HepG2 (cell line): ENCODE measurements around the gene SF3B5. TPM values are rescaled to one million over a fixed set of nuclear protein-coding genes. Genes with fewer than 3 reads are reported as not detected.

Experiments used
- ATAC-seq: fragments of 200-7000 bp; cut with Tn5 transposase; 3 replicates; pipeline ENCODE4 v1.9.1; 2020; ENCODE audit warnings: mild to moderate bottlenecking, moderate library complexity
- BruUV-seq: library from RNA; stranded (reverse); fragments of 400-500 nt; replicated peaks from 2 replicates; lab custom pipeline; 2021; lab: Mats Ljungman, UMichigan
- CTCF ChIA-PET: fragments of 300-600 bp; formaldehyde crosslinking; extraction: SDS; loops from one replicate; lab custom pipeline; 2021; ENCODE audit warnings: low total read pairs, inconsistent platforms, low intra/inter-chr PET ratio; lab: Yijun Ruan, JAX
- POLR2A ChIA-PET: fragments of 350-600 bp; sonication (Branson Sonifier 250); formaldehyde crosslinking; loops from one replicate; lab custom pipeline; 2020; ENCODE audit warnings: antibody characterized with exemption, inconsistent platforms; lab: Yijun Ruan, JAX
- DNase-seq: peaks from one replicate; pipeline ENCODE4 v3.0.0-alpha.2; 2015; ENCODE audit warnings: low spot score
- FAIRE-seq: peaks from 3 replicates; lab custom pipeline; 2011; peaks lifted over from hg19 to GRCh38; lab: Jason Lieb, UNC
- H2AFZ ChIP-seq: one replicate; pipeline ENCODE4 v1.6.1; 2011; ENCODE audit warnings: low read length, inconsistent platforms
- H3K27ac ChIP-seq: fragments of 300-600 bp; 3 replicates; pipeline ENCODE4 v1.8.0; 2011; ENCODE audit warnings: mixed run types, mild to moderate bottlenecking, mixed read lengths, low read length, inconsistent platforms; ENCODE audit not compliant: insufficient read depth; ENCODE audit errors: extremely low read length
- H3K27me3 ChIP-seq, 2 experiments: fragments of 200-600 bp in 1 of 2; 2 replicates in 1 of 2; 3 replicates in 1 of 2; pipeline versions ENCODE4 v1.6.0 to v1.8.0; 2011; ENCODE audit warnings: low read length in 2 of 2, mild to moderate bottlenecking in 2 of 2, moderate library complexity in 2 of 2, inconsistent platforms in 1 of 2; ENCODE audit not compliant: insufficient read depth in 2 of 2, control insufficient read depth in 1 of 2
- H3K36me3 ChIP-seq, 2 experiments: fragments of 200-600 bp in 1 of 2; replicated peaks in 1 of 2; 2 replicates in 1 of 2; 3 replicates in 1 of 2; pipeline versions ENCODE4 v1.5.1 to v1.8.0; 2011; ENCODE audit warnings: low read length in 2 of 2, inconsistent platforms in 1 of 2; ENCODE audit not compliant: insufficient read depth in 2 of 2, control insufficient read depth in 1 of 2
- H3K4me1 ChIP-seq: 2 replicates; pipeline ENCODE4 v1.5.1; 2012; ENCODE audit warnings: low read length, inconsistent platforms; ENCODE audit not compliant: insufficient read depth
- H3K4me2 ChIP-seq: 2 replicates; pipeline ENCODE4 v1.6.0; 2011; ENCODE audit warnings: low read depth, low read length, inconsistent platforms
- H3K4me3 ChIP-seq, 3 experiments: fragments of 200-600 bp in 1 of 3; sonication (generic), shearing (Covaris generic) in 1 of 3; replicated peaks in 1 of 3; 2 replicates each; pipeline ENCODE4 v1.5.1; 2011 to 2016; ENCODE audit warnings: low read length in 3 of 3, inconsistent platforms in 2 of 3, low read depth in 2 of 3, mild to moderate bottlenecking in 2 of 3, control low read depth in 1 of 3, mixed read lengths in 1 of 3; ENCODE audit not compliant: insufficient read depth in 1 of 3
- H3K79me2 ChIP-seq: one replicate; pipeline ENCODE4 v1.6.1; 2011; ENCODE audit warnings: low read length, inconsistent platforms; ENCODE audit not compliant: insufficient read depth
- H3K9ac ChIP-seq: 2 replicates; pipeline ENCODE4 v1.6.0; 2011; ENCODE audit warnings: mild to moderate bottlenecking, low read depth, low read length, inconsistent platforms; ENCODE audit not compliant: insufficient read depth
- H3K9me3 ChIP-seq: 2 replicates; pipeline ENCODE4 v1.5.1; 2012; ENCODE audit warnings: mild to moderate bottlenecking, low read length
- H4K20me1 ChIP-seq: 2 replicates; pipeline ENCODE4 v1.6.0; 2011; ENCODE audit warnings: inconsistent platforms, mild to moderate bottlenecking, low read length, moderate library complexity; ENCODE audit not compliant: insufficient read depth
- AGO1 ChIP-seq: fragments of 200-400 bp; formaldehyde crosslinking; IDR thresholded peaks from 2 replicates; pipeline ENCODE4 v1.6.1; 2017; ENCODE audit warnings: mild to moderate bottlenecking, low read depth, low read length, moderate library complexity; ENCODE audit not compliant: poor library complexity, severe bottlenecking
- ARID2 ChIP-seq: sonication (generic); formaldehyde crosslinking; IDR thresholded peaks from 2 replicates; pipeline ENCODE4 v1.8.1; 2022; ENCODE audit warnings: mild to moderate bottlenecking, missing genetic modification reagents, borderline replicate concordance
- CBX1 ChIP-seq: IDR thresholded peaks from one replicate; pipeline ENCODE4 v1.6.1; 2016; ENCODE audit warnings: antibody characterized with exemption, low read depth
- HBP1 ChIP-seq: IDR thresholded peaks from 2 replicates; pipeline ENCODE4 v1.6.1; 2016; ENCODE audit warnings: low read depth, control low read depth
- KLF16 ChIP-seq, 2 experiments: sonication (generic) in 1 of 2; formaldehyde crosslinking in 1 of 2; IDR thresholded peaks; 2 replicates each; pipeline versions ENCODE4 v1.6.1 to v1.8.0; 2016 to 2023; ENCODE audit warnings: missing genetic modification reagents in 2 of 2, missing compliant biosample characterization in 1 of 2
- MED1 ChIP-seq: sonication (generic); formaldehyde crosslinking; IDR thresholded peaks from 2 replicates; pipeline ENCODE4 v1.4.0; 2020; ENCODE audit warnings: missing genetic modification reagents
- MEF2D ChIP-seq: sonication (generic); formaldehyde crosslinking; IDR thresholded peaks from 2 replicates; pipeline ENCODE4 v1.5.1; 2020; ENCODE audit warnings: mild to moderate bottlenecking, missing genetic modification reagents
- REPIN1 ChIP-seq: sonication (generic); formaldehyde crosslinking; IDR thresholded peaks from 2 replicates; pipeline ENCODE4 v1.8.0; 2022; ENCODE audit warnings: missing genetic modification reagents, low read depth, mild to moderate bottlenecking, borderline replicate concordance
- SRSF9 ChIP-seq: fragments of 200-400 bp; formaldehyde crosslinking; IDR thresholded peaks from 2 replicates; pipeline ENCODE4 v1.6.1; 2018; ENCODE audit warnings: borderline replicate concordance, mild to moderate bottlenecking, low read depth, low read length; ENCODE audit not compliant: insufficient read depth, poor library complexity, severe bottlenecking
- ZBTB2 ChIP-seq: sonication (generic); formaldehyde crosslinking; IDR thresholded peaks from 2 replicates; pipeline ENCODE4 v1.8.0; 2022; ENCODE audit warnings: low read depth, missing genetic modification reagents
- ZFYVE20 ChIP-seq: sonication (generic); formaldehyde crosslinking; IDR thresholded peaks from 2 replicates; pipeline ENCODE4 v1.8.0; 2023; ENCODE audit warnings: low read depth, mild to moderate bottlenecking, moderate library complexity, missing genetic modification reagents, borderline replicate concordance
- ZNF816 ChIP-seq: sonication (generic); formaldehyde crosslinking; IDR thresholded peaks from 2 replicates; pipeline ENCODE4 v1.8.0; 2022; ENCODE audit warnings: missing genetic modification reagents, mild to moderate bottlenecking, borderline replicate concordance
- WGBS: methylation state at CpG from one replicate; pipeline ENCODE4 v1.1.6; 2017; ENCODE audit warnings: low lambda C conversion rate; 5-methylcytosine and 5-hydroxymethylcytosine counted together
- in situ Hi-C: cut with HindIII; loops from 2 replicates; pipeline ENCODE4 v1.10.0; 2017; ENCODE audit warnings: low pct_unique_long_range_greater_than_20kb; ENCODE audit not compliant: extremely low pct_ligation_motif_present
- intact Hi-C: fragments of 100-400 bp; cut with micrococcal nuclease; formaldehyde crosslinking; loops from one replicate; pipeline ENCODE4 v1.10.0; 2022; ENCODE audit not compliant: unreplicated experiment
- polyA plus RNA-seq, 8 experiments: library from polyadenylated mRNA; depleted of rRNA in 3 of 8; stranded (reverse) in 7 of 8; unstranded in 1 of 8; fragments of >200 nt; fragmentation: Illumina TruSeq in 4 of 8; extraction: Trizol in 4 of 8; gene quantifications; 2 replicates each; pipeline versions ENCODE4 v1.2.1 to v1.2.3, GENCODE V29; 2011 to 2016; ENCODE audit warnings: low read depth in 4 of 8, missing spikeins in 1 of 8, mixed read lengths in 1 of 8; ENCODE audit not compliant: insufficient read depth in 1 of 8
- total RNA-seq, 5 experiments: library from RNA; depleted of rRNA; stranded (reverse); fragments of >200 nt; fragmentation: Illumina TruSeq; extraction: Trizol; gene quantifications; 2 replicates each; pipeline ENCODE4 v1.2.3, GENCODE V29; 2016; ENCODE audit warnings: low read depth in 1 of 5

SF3B5 gene
- total and polyA plus RNA-seq, 2 of the 13 experiments (the other 11 are each of a cell fraction or from before 2014, with no cell fraction given) = 263 to 292 TPM

- H3K4me3 ChIP-seq = no peak overlapping the region
- DNase-seq (no peak), ATAC-seq (no peak), FAIRE-seq (no peak)
- H4K20me1 ChIP-seq = no peaks in the 10 kb centered on the region
- intact Hi-C loops (no loop called here), in situ Hi-C loops (no loop called here)
- H3K27ac ChIP-seq = no peak overlapping the region
- POLR2A ChIA-PET = no interaction called here
- no peak overlapping the region for H2AFZ ChIP-seq
- H3K4me2 ChIP-seq = no peak overlapping the region
- WGBS = 31% methylated on average over 1 of the region's 1 CpG
- peaks cover 1 to 21% of the 10 kb centered on the region in 2 experiments; a peak in 4 of 5 replicates for H3K27me3 ChIP-seq
- no peak for TF ChIP-seq CBX1
- no peak for TF ChIP-seq MEF2D (CRISPR knock-in tag)
- no peak for TF ChIP-seq ZNF816 (CRISPR knock-in tag)
- TF ChIP-seq REPIN1 (CRISPR knock-in tag) = no peak
- no peak for TF ChIP-seq ARID2 (CRISPR knock-in tag)
- TF ChIP-seq ZBTB2 (CRISPR knock-in tag) = no peak
- TF ChIP-seq HBP1 = no peak
- TF ChIP-seq MED1 = no peak
- no peak for TF ChIP-seq SRSF9
- no peak for TF ChIP-seq ZFYVE20 (CRISPR knock-in tag)
- no peak for TF ChIP-seq AGO1
- TF ChIP-seq KLF16 (CRISPR knock-in tag; IDR thresholded peaks at IDR 0.05) = no peak
- BruUV-seq = no TSS peak
- no peaks in the 10 kb centered on the region for H3K79me2 ChIP-seq
- H3K9me3 ChIP-seq = no peaks in the 10 kb centered on the region
- no peak overlapping the region for H3K9ac ChIP-seq
- H3K4me1 ChIP-seq = 0 out of 2 replicates have a peak, but pooled peaks cover 8% of the 10 kb centered on the region
- CTCF ChIA-PET = no interaction called here
- no peaks in the 10 kb centered on the region for H3K36me3 ChIP-seq
Observed at GRCh38 chr6:144144996-144145395, 49.6 kb upstream of the SF3B5 start.
